Heart left ventricle (tissue), 13 donors: ENCODE measurements around the gene CFAP221.

Source experiments
- POLR2A ChIP-seq, 2 donors: fragments of 450-650 bp; IDR thresholded peaks; one replicate each; pipeline ENCODE4 v1.6.1; 2017; ENCODE audit warnings: antibody characterized with exemption in 2 of 2, mild to moderate bottlenecking in 2 of 2, moderate library complexity in 2 of 2
- TF ChIP-seq, protein P1 (sequence below), 12 donors: fragments of 200-600 bp; sonication (generic) in 4 of 12; IDR thresholded peaks; one replicate each; pipeline versions ENCODE4 v1.5.0 to v1.8.0; 2018 to 2022; ENCODE audit warnings: antibody characterized with exemption in 12 of 12, mild to moderate bottlenecking in 5 of 12
- donor health status: ischemic (EF 13 %, LVEDD 7.1; RV severe dilation, severe dysfunction).
- donor health status: DM: no; HTN: yes; CAD: no.
- donor health status: DM: no; HTN: no; CAD: no.
- donor health status: ischemic (EF 25% LVEDD 6.9; RV normal size, moderate dysfunction).
- donor health status: ischemic (EF 25% LVEDD 5.7; RV mildly dilated, moderate dysfunction).
- donor health status: ischemic (EF 35%, LVEDD 5.7; RV mildly dilated, moderate dysfunction).
- donor health status: nonischemic (EF 11% LVEDD 7.7; RV severe dilation, severe dysfunction).
- donor health status: DM: yes; HTN: yes; CAD: no.
- donor health status: PGD.
- donor health status: ischemic (EF 29% LVEDD 5.4; RV normal size, mild dysfunction).
- donor health status: nonischemic (EF 23%, LVEDD 6.1; RV moderate dilation, normal function).

DNA sequence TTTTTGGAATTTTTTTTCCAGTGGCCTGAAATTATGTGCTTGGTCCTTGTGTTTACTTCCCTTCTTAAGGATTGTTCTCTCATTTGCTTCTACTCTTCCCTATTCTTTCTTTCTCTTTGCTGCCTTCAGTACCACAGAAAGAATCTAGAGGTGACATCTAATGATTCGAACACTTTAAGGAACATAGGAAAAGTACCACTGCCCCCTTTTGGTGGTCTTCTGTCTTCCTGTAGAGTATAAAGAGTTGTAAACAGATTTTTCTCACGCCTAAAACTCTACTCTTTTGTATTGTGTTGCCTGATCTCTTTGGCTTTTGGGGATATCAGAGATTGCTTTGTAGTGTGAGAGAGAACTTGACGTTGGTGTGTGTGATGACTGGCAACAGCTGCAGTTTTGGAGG, 13.0 kb upstream of the CFAP221 start:
- TF ChIP-seq, protein P1, sequence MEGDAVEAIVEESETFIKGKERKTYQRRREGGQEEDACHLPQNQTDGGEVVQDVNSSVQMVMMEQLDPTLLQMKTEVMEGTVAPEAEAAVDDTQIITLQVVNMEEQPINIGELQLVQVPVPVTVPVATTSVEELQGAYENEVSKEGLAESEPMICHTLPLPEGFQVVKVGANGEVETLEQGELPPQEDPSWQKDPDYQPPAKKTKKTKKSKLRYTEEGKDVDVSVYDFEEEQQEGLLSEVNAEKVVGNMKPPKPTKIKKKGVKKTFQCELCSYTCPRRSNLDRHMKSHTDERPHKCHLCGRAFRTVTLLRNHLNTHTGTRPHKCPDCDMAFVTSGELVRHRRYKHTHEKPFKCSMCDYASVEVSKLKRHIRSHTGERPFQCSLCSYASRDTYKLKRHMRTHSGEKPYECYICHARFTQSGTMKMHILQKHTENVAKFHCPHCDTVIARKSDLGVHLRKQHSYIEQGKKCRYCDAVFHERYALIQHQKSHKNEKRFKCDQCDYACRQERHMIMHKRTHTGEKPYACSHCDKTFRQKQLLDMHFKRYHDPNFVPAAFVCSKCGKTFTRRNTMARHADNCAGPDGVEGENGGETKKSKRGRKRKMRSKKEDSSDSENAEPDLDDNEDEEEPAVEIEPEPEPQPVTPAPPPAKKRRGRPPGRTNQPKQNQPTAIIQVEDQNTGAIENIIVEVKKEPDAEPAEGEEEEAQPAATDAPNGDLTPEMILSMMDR (IDR thresholded peaks at IDR 0.05) = no peak
- TF ChIP-seq POLR2A (IDR thresholded peaks at IDR 0.05) = no peak
